IMR-90 (cell line): ENCODE measurements around the gene ZBTB40. TPM values are rescaled to one million over a fixed set of nuclear protein-coding genes. Genes with fewer than 3 reads are reported as not detected.

Experiments
- ATAC-seq: fragments of 200-7000 bp; cut with Tn5 transposase; 2 replicates; pipeline ENCODE4 v1.9.1; 2020; ENCODE audit warnings: low read depth, mild to moderate bottlenecking, moderate library complexity
- BruUV-seq: library from RNA; stranded (reverse); fragments of 400-500 nt; replicated peaks from 2 replicates; lab custom pipeline; 2021; lab: Mats Ljungman, UMichigan
- CTCF ChIA-PET: fragments of 300-600 bp; formaldehyde crosslinking; extraction: SDS; loops from one replicate; lab custom pipeline; 2021; ENCODE audit warnings: antibody characterized with exemption; lab: Yijun Ruan, JAX
- POLR2A ChIA-PET: fragments of 300-600 bp; sonication (Branson Sonifier 250); formaldehyde crosslinking; loops from one replicate; lab custom pipeline; 2022; ENCODE audit warnings: antibody characterized with exemption; ENCODE audit not compliant: unreplicated experiment; lab: Charles Lee
- DNase-seq: peaks from one replicate; pipeline ENCODE4 v3.0.0; 2013
- H2AFZ ChIP-seq: replicated peaks from 2 replicates; pipeline ENCODE3; 2013; ENCODE audit warnings: low read length, mild to moderate bottlenecking; ENCODE audit not compliant: poor library complexity
- H2AK5ac ChIP-seq: 2 replicates; pipeline ENCODE4 v1.6.1; 2013; ENCODE audit warnings: low read depth, low read length, inconsistent platforms
- H2AK9ac ChIP-seq: replicated peaks from 2 replicates; pipeline ENCODE3; 2013; ENCODE audit warnings: mild to moderate bottlenecking, low read depth, low read length, moderate library complexity; ENCODE audit not compliant: poor library complexity
- H2BK120ac ChIP-seq: 2 replicates; pipeline ENCODE4 v1.6.1; 2013; ENCODE audit warnings: low read depth, low read length, inconsistent platforms
- H2BK15ac ChIP-seq: 3 replicates; pipeline ENCODE4 v1.6.1; 2013; ENCODE audit warnings: low read depth, low read length, inconsistent platforms
- H2BK20ac ChIP-seq: 2 replicates; pipeline ENCODE4 v1.6.1; 2013; ENCODE audit warnings: low read depth, mild to moderate bottlenecking, inconsistent platforms, low read length, moderate library complexity
- H2BK5ac ChIP-seq: 2 replicates; pipeline ENCODE4 v1.6.1; 2013; ENCODE audit warnings: mild to moderate bottlenecking, low read depth, low read length, inconsistent platforms; ENCODE audit not compliant: poor library complexity, severe bottlenecking
- H3K14ac ChIP-seq: replicated peaks from 2 replicates; pipeline ENCODE4 v1.6.1; 2013; ENCODE audit warnings: low read depth, low read length, inconsistent platforms
- H3K18ac ChIP-seq: 2 replicates; pipeline ENCODE4 v1.6.1; 2013; ENCODE audit warnings: low read depth, low read length, control low read depth
- H3K23ac ChIP-seq: 2 replicates; pipeline ENCODE4 v1.6.1; 2013; ENCODE audit warnings: low read depth, low read length, inconsistent platforms
- H3K27ac ChIP-seq: 2 replicates; pipeline ENCODE4 v1.5.1; 2013; ENCODE audit warnings: mild to moderate bottlenecking, control low read depth, low read length; ENCODE audit not compliant: insufficient read depth
- H3K27me3 ChIP-seq: 2 replicates; pipeline ENCODE4 v1.6.1; 2013; ENCODE audit warnings: low read length; ENCODE audit not compliant: control insufficient read depth, insufficient read depth
- H3K36me3 ChIP-seq: 2 replicates; pipeline ENCODE4 v1.6.1; 2013; ENCODE audit warnings: low read length, mixed read lengths; ENCODE audit not compliant: control insufficient read depth, insufficient read depth
- H3K4ac ChIP-seq: 2 replicates; pipeline ENCODE4 v1.6.1; 2013; ENCODE audit warnings: low read depth, low read length, inconsistent platforms
- H3K4me1 ChIP-seq: 2 replicates; pipeline ENCODE4 v1.6.1; 2013; ENCODE audit warnings: low read length, mixed read lengths; ENCODE audit not compliant: control insufficient read depth, insufficient read depth
- H3K4me2 ChIP-seq: 2 replicates; pipeline ENCODE4 v1.6.1; 2013; ENCODE audit warnings: low read depth, mild to moderate bottlenecking, control low read depth, low read length, moderate library complexity
- H3K4me3 ChIP-seq: 2 replicates; pipeline ENCODE4 v1.5.1; 2013; ENCODE audit warnings: low read depth, mild to moderate bottlenecking, control low read depth, low read length, moderate library complexity; ENCODE audit not compliant: insufficient read depth
- H3K56ac ChIP-seq: 2 replicates; pipeline ENCODE4 v1.6.1; 2013; ENCODE audit warnings: low read length, inconsistent platforms; ENCODE audit not compliant: insufficient read depth; ENCODE audit errors: extremely low read depth
- H3K79me1 ChIP-seq, 2 experiments: 2 replicates each; pipeline ENCODE4 v1.6.1; 2013; ENCODE audit warnings: low read length in 2 of 2, inconsistent platforms in 1 of 2, low read depth in 1 of 2
- H3K9ac ChIP-seq: 2 replicates; pipeline ENCODE4 v1.6.1; 2013; ENCODE audit warnings: low read depth, low read length, control low read depth
- H3K9me1 ChIP-seq: 2 replicates; pipeline ENCODE4 v1.6.1; 2013; ENCODE audit warnings: low read length, inconsistent platforms; ENCODE audit not compliant: insufficient read depth
- H3K9me3 ChIP-seq: 2 replicates; pipeline ENCODE4 v1.6.1; 2013; ENCODE audit warnings: low read length; ENCODE audit not compliant: control insufficient read depth, insufficient read depth
- H4K20me1 ChIP-seq: 2 replicates; pipeline ENCODE4 v1.6.1; 2013; ENCODE audit warnings: low read length, inconsistent platforms; ENCODE audit not compliant: insufficient read depth
- H4K5ac ChIP-seq: 2 replicates; pipeline ENCODE4 v1.6.1; 2013; ENCODE audit warnings: mild to moderate bottlenecking, low read depth, low read length, control low read depth
- H4K8ac ChIP-seq, 2 experiments: 2 replicates each; pipeline ENCODE4 v1.6.1; 2013; ENCODE audit warnings: low read depth in 2 of 2, low read length in 2 of 2, control low read depth in 1 of 2, inconsistent platforms in 1 of 2
- H4K91ac ChIP-seq: 2 replicates; pipeline ENCODE4 v1.6.1; 2013; ENCODE audit warnings: low read depth, low read length, inconsistent platforms; ENCODE audit not compliant: insufficient read depth
- CHD1 ChIP-seq: IDR thresholded peaks from 2 replicates; pipeline ENCODE4 v1.6.1; 2012; ENCODE audit warnings: low read depth, low read length, improper control_type of control experiment
- FOS ChIP-seq: fragments of 150-350 bp; IDR thresholded peaks from 2 replicates; pipeline ENCODE4 v1.6.1; 2016; ENCODE audit warnings: low read depth, low read length
- MAFK ChIP-seq: IDR thresholded peaks from 2 replicates; pipeline ENCODE4 v1.6.1; 2012; ENCODE audit warnings: low read depth, low read length, improper control_type of control experiment
- MXI1 ChIP-seq: IDR thresholded peaks from 2 replicates; pipeline ENCODE4 v1.6.1; 2012; ENCODE audit warnings: low read depth, mild to moderate bottlenecking, low read length, moderate library complexity, borderline replicate concordance
- NFE2L2 ChIP-seq: fragments of 150-350 bp; IDR thresholded peaks from 2 replicates; pipeline ENCODE4 v1.6.1; 2016; ENCODE audit warnings: low read depth, mild to moderate bottlenecking, low read length
- RAD21 ChIP-seq: IDR thresholded peaks from 2 replicates; pipeline ENCODE4 v1.6.1; 2012; ENCODE audit warnings: low read length, improper control_type of control experiment
- WGBS, 2 experiments: methylation state at CpG; one replicate each; pipeline versions ENCODE4 v1.1.5 to v1.1.7; 2013; ENCODE audit warnings: missing lambda C conversion rate in 2 of 2; ENCODE audit not compliant: insufficient read length in 1 of 2; ENCODE audit errors: extremely low coverage in 2 of 2; 5-methylcytosine and 5-hydroxymethylcytosine counted together
- dilution Hi-C: fragments of 300-500 bp; cut with HindIII; formaldehyde crosslinking; loops from one replicate; pipeline ENCODE4 v1.14.3; 2018; ENCODE audit warnings: low sequenced_read_pairs; ENCODE audit not compliant: unreplicated experiment
- in situ Hi-C: fragments of 300-500 bp; cut with MboI; formaldehyde crosslinking; loops from 3 replicates; pipeline ENCODE4 v1.14.3; 2019; ENCODE audit warnings: low sequenced_read_pairs, inconsistent platforms, mixed read lengths
- intact Hi-C: fragments of 100-400 bp; cut with micrococcal nuclease; formaldehyde crosslinking; loops from 2 replicates; pipeline ENCODE4 v1.10.0; 2022
- polyA plus RNA-seq, 3 experiments: library from polyadenylated mRNA; depleted of rRNA; stranded (reverse); fragments of >200 nt; gene quantifications; 2 replicates each; pipeline ENCODE4 v1.2.3, GENCODE V29; 2012; ENCODE audit warnings: low replicate concordance in 1 of 3
- total RNA-seq: library from RNA; depleted of rRNA; stranded (reverse); fragments of >200 nt; gene quantifications from 2 replicates; pipeline ENCODE4 v1.2.3, GENCODE V29; 2012
- TF ChIP-seq, protein P1 (sequence below): fragments of 150-350 bp; IDR thresholded peaks from 2 replicates; pipeline ENCODE4 v1.6.1; 2017; ENCODE audit warnings: mild to moderate bottlenecking, antibody characterized with exemption, low read length, low read depth

ZBTB40 gene
- total and polyA plus RNA-seq, 2 of the 4 experiments (the other 2 are of a cell fraction), result 6.0 to 9.7 TPM

GRCh38 chr1:22484706-22485345 is 33.2 kb downstream of the ZBTB40 start:
- Histone ChIP-seq H4K20me1 (peaks cover 16% of the 10 kb centered on the region; the same call in 1 of the 2 replicates), H3K18ac (no peak overlapping the region), H3K4me2 (no peak overlapping the region), H2AFZ (no peak overlapping the region), H4K91ac (no peak overlapping the region), H2BK5ac (no peak overlapping the region), H2AK5ac (no peak overlapping the region), H3K79me1 (peaks cover 24 to 27% of the 10 kb centered on the region in 2 experiments), H2BK120ac (no peak overlapping the region), H2BK20ac (no peak overlapping the region), H3K36me3 (no peaks in the 10 kb centered on the region), H3K56ac (no peak overlapping the region), H3K9ac (no peak overlapping the region), H3K4me1 (no peaks in the 10 kb centered on the region), H4K5ac (no peak overlapping the region), H4K8ac (no peak overlapping the region), H3K9me3 (no peaks in the 10 kb centered on the region), H3K14ac (no peak overlapping the region), H3K27me3 (no peaks in the 10 kb centered on the region), H3K4me3 (no peak overlapping the region), H3K9me1 (peaks cover 6% of the 10 kb centered on the region; the same call in 1 of the 2 replicates), H3K27ac (no peak overlapping the region), H3K4ac (no peak overlapping the region), H2BK15ac (no peak overlapping the region), H2AK9ac (no peak overlapping the region), H3K23ac (no peak overlapping the region)
- TF ChIP-seq MXI1 (no peak), FOS (no peak), RAD21 (no peak), MAFK (no peak), NFE2L2 (no peak), CHD1 (no peak)
- TF ChIP-seq, protein P1, sequence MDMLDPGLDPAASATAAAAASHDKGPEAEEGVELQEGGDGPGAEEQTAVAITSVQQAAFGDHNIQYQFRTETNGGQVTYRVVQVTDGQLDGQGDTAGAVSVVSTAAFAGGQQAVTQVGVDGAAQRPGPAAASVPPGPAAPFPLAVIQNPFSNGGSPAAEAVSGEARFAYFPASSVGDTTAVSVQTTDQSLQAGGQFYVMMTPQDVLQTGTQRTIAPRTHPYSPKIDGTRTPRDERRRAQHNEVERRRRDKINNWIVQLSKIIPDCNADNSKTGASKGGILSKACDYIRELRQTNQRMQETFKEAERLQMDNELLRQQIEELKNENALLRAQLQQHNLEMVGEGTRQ, result no peak
- WGBS, 2 experiments, result 67% methylated on average over 1 of the region's 2 CpGs; no CpG with 5 or more reads in 1 of the 2 experiments
- intact Hi-C loops, result no loop called here
- ChIA-PET CTCF (interaction anchor here (1.1 kb wide), 1 partner anchor 13 kb away, joined by 3 read pairs; no protein-coding TSS in a partner anchor), POLR2A (no interaction called here)
- dilution Hi-C loops, result no loop called here
- ATAC-seq (no peak), DNase-seq (no peak)
- BruUV-seq, result no TSS peak
- in situ Hi-C loops, result no loop called here
